ENCODE measurements around the gene GPR183. TPM values are rescaled to one million over a fixed set of nuclear protein-coding genes. Genes with fewer than 3 reads are reported as not detected.
"Not testable (repeated sequence)": the region's sequence is repeated elsewhere in the genome, so short reads cannot be mapped to it uniquely, and the experiment has no call there.

Gene GPR183
- total RNA-seq, 1 donor: 991 TPM

DNA sequence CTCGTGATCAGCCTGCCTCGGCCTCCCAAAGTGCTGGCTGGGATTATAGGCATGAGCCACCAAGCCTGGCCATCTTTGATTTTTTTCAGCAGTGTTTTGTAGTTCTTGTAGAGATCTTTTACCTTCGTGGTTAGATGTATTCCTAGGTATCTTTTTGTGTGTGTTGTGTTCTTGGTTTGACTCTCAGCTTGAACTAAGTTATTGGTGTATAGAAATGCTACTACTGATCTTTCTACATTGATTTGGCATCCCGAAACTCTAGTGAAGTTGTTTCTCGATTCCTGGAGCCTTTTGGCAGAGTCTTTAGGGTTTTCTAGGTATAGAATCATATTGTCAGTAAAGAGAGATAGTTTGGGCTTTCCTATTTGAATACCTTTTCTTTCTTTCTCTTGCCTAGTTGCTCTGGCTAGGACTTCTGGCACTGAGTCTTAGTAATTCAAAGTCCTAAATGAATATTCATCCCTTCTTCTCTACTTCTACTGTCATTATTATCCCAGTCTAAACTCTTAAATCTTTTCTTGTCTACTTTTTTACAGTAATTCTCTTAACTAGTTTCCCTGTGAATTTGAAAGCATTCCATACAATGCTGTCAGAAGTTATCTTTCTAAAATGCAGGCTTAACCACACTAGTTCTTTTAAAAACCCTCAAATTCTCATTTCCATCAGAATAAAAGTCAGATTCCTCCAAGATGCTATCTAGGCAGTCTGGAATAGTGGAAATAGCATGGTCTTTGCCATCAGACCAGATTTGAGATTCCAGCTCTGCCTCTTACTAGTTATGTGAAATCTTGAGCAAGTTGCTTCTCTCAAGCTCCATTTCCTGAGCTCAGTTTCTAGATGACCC lies 56.0 kb downstream of the GPR183 start:
- Histone ChIP-seq H3K9me3 (ENCODE audit: low read depth, low read length) (no peaks in the 10 kb centered on the region), H3K4me1 (ENCODE audit: insufficient read depth, low read length) (peaks cover 23% of the 10 kb centered on the region), H3K27me3 (ENCODE audit: insufficient read depth, low read length) (no peaks in the 10 kb centered on the region), H3K4me3 (ENCODE audit: low read length) (no peak overlapping the region)

DNA sequence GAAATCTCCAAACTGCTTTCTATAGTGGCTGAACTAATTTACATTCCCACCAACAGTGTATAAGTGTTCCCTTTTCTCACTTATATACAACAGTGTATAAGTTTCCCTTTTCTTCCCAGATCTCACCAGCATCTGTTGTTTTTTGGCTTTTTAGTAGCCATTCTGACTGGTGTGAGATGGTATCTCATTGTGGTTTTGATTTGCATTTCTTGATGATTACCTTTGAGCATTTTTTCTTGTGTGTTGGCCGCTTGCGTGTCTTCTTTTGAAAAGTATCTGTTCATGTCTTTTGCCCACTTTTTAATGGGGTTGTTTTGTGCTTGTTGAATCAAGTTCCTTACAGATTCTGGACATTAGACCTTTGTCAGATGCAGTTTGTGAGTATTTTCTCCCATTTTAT lies 57.6 kb downstream of the GPR183 start:
- H3K27me3 ChIP-seq (ENCODE audit: insufficient read depth, low read length); H3K4me3 ChIP-seq (ENCODE audit: low read length); H3K9me3 ChIP-seq (ENCODE audit: low read depth, low read length); H3K4me1 ChIP-seq (ENCODE audit: insufficient read depth, low read length): not testable (repeated sequence)

DNA sequence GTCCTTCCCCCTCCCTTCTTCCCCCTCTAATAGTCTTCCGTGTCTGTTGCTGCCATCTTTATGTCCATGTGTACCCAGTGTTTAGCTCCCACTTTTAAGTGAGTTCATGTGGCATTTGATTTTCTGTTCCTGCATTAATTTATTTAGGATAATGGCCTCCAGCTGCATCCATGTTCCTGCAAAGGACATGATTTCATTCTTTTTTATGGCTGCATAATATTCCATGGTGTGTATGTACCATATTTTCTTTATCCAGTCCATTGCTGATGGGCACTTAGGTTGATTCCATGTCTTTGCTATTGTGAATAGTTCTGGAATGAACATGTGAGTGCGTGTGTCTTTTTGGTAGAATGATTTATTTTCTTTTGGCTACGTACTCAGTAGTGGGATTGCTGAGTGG lies 58.0 kb downstream of the GPR183 start:
- H3K4me1 ChIP-seq (ENCODE audit: insufficient read depth, low read length); H3K27me3 ChIP-seq (ENCODE audit: insufficient read depth, low read length); H3K9me3 ChIP-seq (ENCODE audit: low read depth, low read length); H3K4me3 ChIP-seq (ENCODE audit: low read length): not testable (repeated sequence)

DNA sequence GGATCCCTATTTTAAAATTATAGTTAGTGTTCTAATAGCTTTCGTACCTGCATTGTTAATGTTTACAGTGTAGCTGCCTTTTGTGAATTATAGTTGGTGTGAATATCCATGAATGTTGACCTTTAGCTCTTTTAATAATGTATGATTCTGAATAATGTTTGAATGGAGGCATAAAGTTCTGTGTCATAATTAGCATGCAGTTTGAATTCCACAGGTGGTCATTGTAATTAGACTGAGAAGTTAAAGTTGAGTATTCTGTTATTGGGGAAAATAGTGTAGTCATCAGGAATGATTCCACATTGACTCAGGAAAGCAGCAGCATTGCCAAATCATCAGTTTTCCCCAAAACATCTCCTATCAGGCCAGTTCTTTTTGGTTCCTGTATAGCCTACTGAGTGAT lies 61.1 kb downstream of the GPR183 start:
- Histone ChIP-seq H3K4me3 (ENCODE audit: low read length) (no peak overlapping the region), H3K4me1 (ENCODE audit: insufficient read depth, low read length) (no peaks in the 10 kb centered on the region), H3K9me3 (ENCODE audit: low read depth, low read length) (no peaks in the 10 kb centered on the region), H3K27me3 (ENCODE audit: insufficient read depth, low read length) (no peaks in the 10 kb centered on the region)

Other genes with a start within 250 kb of the GPR183 start
- gene UBAC2, start 106.5 kb downstream of the GPR183 start, total RNA-seq: 51.3 TPM
- 38.0 TPM for gene GPR18, start 49.0 kb downstream of the GPR183 start, total RNA-seq
- 78.6 TPM for gene TM9SF2, start 194.1 kb upstream of the GPR183 start, total RNA-seq